GM18909 (cell line): ENCODE data around the gene ABCB7.
"Not testable (repeated sequence)": the region's sequence is repeated elsewhere in the genome, so short reads cannot be mapped to it uniquely, and the experiment has no call there.

Source experiments
- ATAC-seq: cut with Tn5 transposase; IDR thresholded peaks from one replicate; pipeline ENCODE4 v1.9.1; 2021; ENCODE audit warnings: mild to moderate bottlenecking; ENCODE audit not compliant: unreplicated experiment, poor library complexity

Gene ABCB7

DNA sequence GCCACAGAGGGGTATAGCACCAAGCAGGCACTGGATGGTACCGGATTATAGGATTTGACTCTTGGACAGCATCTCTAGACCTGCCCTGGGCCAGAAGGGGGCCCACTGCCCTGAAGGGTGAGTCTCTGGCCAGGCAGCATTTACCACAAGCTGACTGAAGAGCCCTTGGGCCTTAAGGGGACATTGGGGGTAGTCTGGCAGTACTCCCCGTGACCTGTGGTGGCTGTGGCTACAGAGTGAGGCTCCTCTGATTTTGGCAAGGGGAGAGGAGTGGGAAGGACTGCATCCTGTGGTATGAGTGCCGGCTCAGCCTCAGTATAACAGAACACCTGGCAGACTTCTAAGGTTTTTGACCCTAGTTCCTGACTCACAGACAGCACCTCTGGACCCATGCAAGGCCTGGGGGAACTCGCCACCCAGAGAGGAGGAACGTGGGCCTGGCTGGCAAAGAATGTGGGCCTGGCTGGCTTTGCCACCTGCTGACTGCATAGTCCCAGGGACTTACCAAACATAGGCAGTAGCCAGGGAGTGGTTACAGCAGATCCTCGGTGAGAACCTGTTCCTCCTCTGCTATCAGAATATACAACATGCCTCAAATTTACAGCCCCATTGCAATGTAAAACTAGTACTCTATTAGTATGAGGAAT lies 48.1 kb downstream of the ABCB7 start:
- ATAC-seq = no peak

- no peak for ATAC-seq
Measured at GRCh38 chrX:75106772-75107171, 49.3 kb downstream of the ABCB7 start.

DNA sequence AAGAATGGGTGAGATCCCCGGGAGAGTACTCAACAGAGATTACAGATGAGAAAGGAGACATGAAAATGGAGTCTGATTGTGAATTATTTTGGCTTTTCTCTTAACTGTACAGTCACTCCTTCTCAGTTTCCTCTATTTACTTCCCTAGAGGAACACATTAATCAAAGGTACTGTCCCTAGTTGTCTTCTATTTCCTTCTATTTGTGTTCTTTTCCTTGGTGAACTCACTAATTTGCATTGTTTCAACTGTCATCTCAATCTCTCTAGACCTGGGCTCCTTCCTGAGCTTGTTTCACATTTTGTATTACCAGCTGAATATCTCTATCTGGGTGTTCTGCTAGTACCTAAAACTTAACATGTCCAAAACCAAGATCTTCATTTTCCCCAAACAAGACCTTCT lies 59.8 kb downstream of the ABCB7 start:
- no peak for ATAC-seq

- ATAC-seq = no peak
Measured at GRCh38 chrX:75086731-75087195, 69.3 kb downstream of the ABCB7 start.

- ATAC-seq = no peak
Measured at GRCh38 chrX:75084757-75085156, 71.3 kb downstream of the ABCB7 start.

DNA sequence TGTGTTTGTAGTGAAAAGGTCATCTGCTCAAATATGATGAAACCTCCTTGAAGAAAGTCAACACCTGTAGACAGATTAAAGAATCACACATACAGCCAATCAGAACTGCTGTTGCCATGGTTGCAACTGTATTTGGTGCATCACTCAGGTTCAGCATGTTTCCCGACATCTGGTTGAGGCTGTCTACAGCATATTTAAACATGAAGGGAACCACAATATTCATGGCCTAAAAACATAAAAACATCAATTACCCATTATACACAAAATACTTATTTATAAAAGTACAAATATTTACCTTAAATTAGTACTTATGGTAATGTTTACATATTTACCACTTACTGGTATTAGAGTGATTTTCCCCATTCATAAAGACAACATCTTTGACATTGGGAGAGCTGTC lies 79.7 kb downstream of the ABCB7 start:
- no peak for ATAC-seq

DNA sequence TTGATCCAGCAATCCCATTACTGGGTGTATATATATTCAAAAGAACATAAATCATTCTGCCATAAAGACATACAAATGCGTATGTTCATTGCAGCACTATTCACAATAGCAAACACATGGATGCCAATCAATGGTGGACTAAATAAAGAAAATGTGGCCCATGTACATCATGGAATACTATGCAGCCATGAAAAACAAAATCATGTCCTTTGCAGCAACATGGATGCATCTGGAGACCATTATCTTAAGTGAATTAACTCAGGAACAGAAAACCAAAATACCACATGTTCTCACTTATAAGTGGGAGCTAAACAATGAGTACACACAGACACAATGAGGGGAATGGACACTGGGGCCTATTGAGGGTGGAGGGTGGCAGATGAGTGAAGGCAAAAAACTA lies 81.6 kb downstream of the ABCB7 start:
- no peak for ATAC-seq

GRCh38 chrX:75071334-75071733 lies 84.7 kb downstream of the ABCB7 start:
- no peak for ATAC-seq

DNA sequence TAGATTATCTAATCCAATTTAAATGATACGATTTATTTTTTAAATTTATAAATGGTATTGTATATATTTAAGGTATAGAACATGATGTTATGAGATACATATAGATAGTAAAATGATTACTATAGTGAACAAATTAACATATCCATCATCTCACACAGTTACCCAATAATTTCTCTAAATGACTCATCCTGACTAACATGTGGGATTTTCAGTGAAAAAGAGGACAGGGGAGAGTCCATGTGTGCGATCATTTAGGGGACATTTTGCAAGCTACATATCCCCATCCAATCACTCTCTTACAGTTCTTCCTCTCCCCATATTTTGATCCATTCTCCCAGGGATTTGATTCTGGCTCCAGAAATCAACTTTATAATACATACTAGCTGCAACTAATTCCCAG lies 88.2 kb downstream of the ABCB7 start:
- no peak for ATAC-seq

DNA sequence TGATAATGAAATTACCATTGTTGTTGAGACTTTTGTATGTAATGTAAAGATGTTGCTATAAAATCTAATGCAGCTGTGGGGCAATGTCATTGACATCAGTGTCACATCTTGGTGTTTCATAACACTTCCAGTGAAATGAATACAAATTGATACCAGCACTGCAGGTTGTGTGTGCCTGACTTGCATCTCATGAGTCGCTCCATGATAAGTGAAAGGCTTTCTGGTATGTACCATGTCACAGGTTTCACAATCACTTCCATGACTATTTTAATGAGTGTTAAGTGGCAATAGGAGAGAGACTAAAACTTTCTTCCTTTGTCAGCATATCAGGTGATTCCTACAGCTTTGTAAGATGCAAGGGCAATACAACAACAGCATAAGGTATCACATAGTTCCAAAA lies 94.4 kb downstream of the ABCB7 start:
- ATAC-seq = no peak

GRCh38 chrX:75051047-75051446 lies 105.0 kb downstream of the ABCB7 start:
- no peak for ATAC-seq

GRCh38 chrX:75045369-75045768 lies 110.7 kb downstream of the ABCB7 start:
- no peak for ATAC-seq

- not testable (repeated sequence) for ATAC-seq
Measured at GRCh38 chrX:75044142-75044541, 111.9 kb downstream of the ABCB7 start.

DNA sequence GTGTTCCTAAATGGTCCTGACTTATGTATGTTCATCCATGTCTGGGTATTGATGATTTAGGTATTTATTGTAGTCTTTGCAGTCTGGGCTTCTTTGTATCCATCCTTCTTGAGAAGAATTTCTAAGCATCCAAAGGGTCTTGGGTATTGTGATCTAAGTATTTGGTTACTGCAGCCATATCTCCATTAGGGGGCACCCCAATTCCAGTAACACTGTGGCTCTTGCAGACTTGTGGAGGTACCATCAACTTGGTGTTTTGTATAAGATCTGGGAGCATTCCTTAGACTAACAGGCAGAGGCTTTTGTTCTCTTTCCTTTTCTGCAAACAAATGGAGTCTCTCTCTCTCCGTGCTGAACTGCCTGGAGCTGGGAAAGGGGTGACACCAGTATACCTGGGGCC lies 117.2 kb downstream of the ABCB7 start:
- peak; percentile 43 for ATAC-seq
